H9 (cell line): ENCODE results near the gene ZNF121. TPM values are rescaled to one million over a fixed set of nuclear protein-coding genes. Genes with fewer than 3 reads are reported as not detected.

Experiments used
- DNase-seq: peaks from one replicate; pipeline ENCODE4 v3.0.0-alpha.2; 2017
- H2AFZ ChIP-seq: one replicate; pipeline ENCODE4 v1.6.1; 2013; ENCODE audit warnings: mild to moderate bottlenecking, low read length, control low read depth, moderate library complexity
- H2AK5ac ChIP-seq: 2 replicates; pipeline ENCODE4 v1.6.1; 2013; ENCODE audit warnings: low read length, control low read depth, mixed read lengths; ENCODE audit not compliant: insufficient read length
- H2BK120ac ChIP-seq: one replicate; pipeline ENCODE4 v1.6.1; 2013; ENCODE audit warnings: low read depth, mild to moderate bottlenecking, low read length, control low read depth, inconsistent platforms; ENCODE audit not compliant: poor library complexity, severe bottlenecking
- H2BK12ac ChIP-seq: 2 replicates; pipeline ENCODE4 v1.6.1; 2013; ENCODE audit warnings: low read length, control low read depth, mixed read lengths, low read depth; ENCODE audit not compliant: insufficient read length
- H2BK15ac ChIP-seq: 2 replicates; pipeline ENCODE4 v1.6.1; 2013; ENCODE audit warnings: low read depth, low read length, control low read depth
- H2BK20ac ChIP-seq: one replicate; pipeline ENCODE4 v1.6.1; 2013; ENCODE audit warnings: low read depth, mild to moderate bottlenecking, low read length, control low read depth, inconsistent platforms; ENCODE audit not compliant: poor library complexity, severe bottlenecking
- H2BK5ac ChIP-seq: 2 replicates; pipeline ENCODE4 v1.6.1; 2013; ENCODE audit warnings: low read length, control low read depth, mixed read lengths; ENCODE audit not compliant: insufficient read length
- H3K14ac ChIP-seq: 2 replicates; pipeline ENCODE4 v1.6.1; 2013; ENCODE audit warnings: low read length, control low read depth; ENCODE audit not compliant: insufficient read depth
- H3K18ac ChIP-seq: 2 replicates; pipeline ENCODE4 v1.6.1; 2013; ENCODE audit warnings: low read depth, mild to moderate bottlenecking, mixed read lengths, low read length, control low read depth; ENCODE audit not compliant: insufficient read length
- H3K23ac ChIP-seq: 2 replicates; pipeline ENCODE4 v1.6.1; 2013; ENCODE audit warnings: low read length, control low read depth, mixed read lengths, low read depth; ENCODE audit not compliant: insufficient read length
- H3K23me2 ChIP-seq: 2 replicates; pipeline ENCODE4 v1.6.1; 2013; ENCODE audit warnings: low read depth, mild to moderate bottlenecking, mixed read lengths, low read length, control low read depth; ENCODE audit not compliant: insufficient read length, poor library complexity, severe bottlenecking
- H3K27ac ChIP-seq: 2 replicates; pipeline ENCODE4 v1.5.1; 2013; ENCODE audit warnings: low read length, control low read depth, mixed read lengths, low read depth; ENCODE audit not compliant: insufficient read length
- H3K27me3 ChIP-seq: 2 replicates; pipeline ENCODE4 v1.6.1; 2013; ENCODE audit warnings: low read length, control low read depth, inconsistent platforms; ENCODE audit not compliant: insufficient read depth
- H3K4ac ChIP-seq: 2 replicates; pipeline ENCODE4 v1.6.1; 2013; ENCODE audit warnings: low read depth, mild to moderate bottlenecking, control low read depth, inconsistent platforms, low read length, moderate library complexity
- H3K4me1 ChIP-seq: 2 replicates; pipeline ENCODE4 v1.6.1; 2013; ENCODE audit warnings: low read length, control low read depth, inconsistent platforms; ENCODE audit not compliant: insufficient read depth
- H3K4me2 ChIP-seq: 2 replicates; pipeline ENCODE4 v1.6.1; 2013; ENCODE audit warnings: low read length, control low read depth, mixed read lengths; ENCODE audit not compliant: insufficient read length, insufficient read depth
- H3K56ac ChIP-seq: 2 replicates; pipeline ENCODE4 v1.6.1; 2013; ENCODE audit warnings: low read depth, mild to moderate bottlenecking, mixed read lengths, low read length, control low read depth; ENCODE audit not compliant: insufficient read length
- H3K79me1 ChIP-seq: 2 replicates; pipeline ENCODE4 v1.6.1; 2013; ENCODE audit warnings: low read depth, mild to moderate bottlenecking, moderate library complexity, low read length, control low read depth, inconsistent platforms; ENCODE audit not compliant: insufficient read depth, poor library complexity, severe bottlenecking
- H3K79me2 ChIP-seq: 2 replicates; pipeline ENCODE4 v1.6.1; 2013; ENCODE audit warnings: low read length, control low read depth, inconsistent platforms; ENCODE audit not compliant: insufficient read depth
- H3K9ac ChIP-seq: 2 replicates; pipeline ENCODE4 v1.6.1; 2013; ENCODE audit warnings: low read length, control low read depth, mixed read lengths; ENCODE audit not compliant: insufficient read length; ENCODE audit errors: extremely low read depth
- H3K9me3 ChIP-seq: one replicate; pipeline ENCODE4 v1.6.1; 2013; ENCODE audit warnings: low read depth, low read length, inconsistent platforms; ENCODE audit not compliant: control insufficient read depth
- H3T11ph ChIP-seq: one replicate; pipeline ENCODE4 v1.6.1; 2013; ENCODE audit warnings: mild to moderate bottlenecking, low read length, control low read depth, inconsistent platforms
- H4K20me1 ChIP-seq: one replicate; pipeline ENCODE4 v1.6.1; 2013; ENCODE audit not compliant: control insufficient read depth, insufficient read length, insufficient read depth
- H4K5ac ChIP-seq: 2 replicates; pipeline ENCODE4 v1.6.1; 2013; ENCODE audit warnings: low read depth, mild to moderate bottlenecking, mixed read lengths, low read length, control low read depth; ENCODE audit not compliant: insufficient read length
- H4K8ac ChIP-seq: replicated peaks from 2 replicates; pipeline ENCODE4 v1.6.1; 2013; ENCODE audit warnings: low read length, control low read depth, mixed read lengths, low read depth; ENCODE audit not compliant: insufficient read length
- H4K91ac ChIP-seq: 2 replicates; pipeline ENCODE4 v1.6.1; 2013; ENCODE audit warnings: low read depth, mild to moderate bottlenecking, moderate library complexity, mixed read lengths, low read length, control low read depth; ENCODE audit not compliant: insufficient read length
- H3K27ac Mint-ChIP-seq, 3 experiments: 2 replicates in 2 of 3; 3 replicates in 1 of 3; pipeline ENCODE4 v1.8.0; 2020 to 2021; ENCODE audit warnings: mixed read lengths in 3 of 3, mild to moderate bottlenecking in 1 of 3, moderate library complexity in 1 of 3
- H3K27me3 Mint-ChIP-seq: 2 replicates; pipeline ENCODE4 v1.8.0; 2021; ENCODE audit warnings: low read depth, mild to moderate bottlenecking, moderate library complexity, mixed read lengths
- H3K36me3 Mint-ChIP-seq, 3 experiments: 2 replicates in 2 of 3; 3 replicates in 1 of 3; pipeline ENCODE4 v1.8.0; 2020 to 2021; ENCODE audit warnings: low read depth in 3 of 3, mixed read lengths in 3 of 3; ENCODE audit not compliant: insufficient read depth in 1 of 3
- H3K4me1 Mint-ChIP-seq, 2 experiments: 2 replicates each; pipeline ENCODE4 v1.8.0; 2020; ENCODE audit warnings: mixed read lengths in 2 of 2
- H3K4me3 Mint-ChIP-seq, 2 experiments: 2 replicates in 1 of 2; 3 replicates in 1 of 2; pipeline ENCODE4 v1.8.0; 2020 to 2021; ENCODE audit warnings: mild to moderate bottlenecking in 2 of 2, mixed read lengths in 2 of 2, moderate library complexity in 1 of 2
- H3K9me3 Mint-ChIP-seq, 2 experiments: 2 replicates in 1 of 2; 3 replicates in 1 of 2; pipeline ENCODE4 v1.8.0; 2020; ENCODE audit warnings: mild to moderate bottlenecking in 2 of 2, mixed read lengths in 2 of 2, moderate library complexity in 1 of 2
- WGBS: extraction: QIAGEN DNeasy Blood & Tissue Kit; methylation state at CpG from one replicate; pipeline ENCODE4 v1.1.7; 2013; ENCODE audit warnings: missing lambda C conversion rate, low lambda C conversion rate, mixed read lengths; ENCODE audit not compliant: insufficient read length; ENCODE audit errors: extremely low coverage; 5-methylcytosine and 5-hydroxymethylcytosine counted together
- total RNA-seq: library from RNA; stranded (reverse); gene quantifications from 2 replicates; pipeline ENCODE4 v1.2.1, GENCODE V29; 2021
- TF ChIP-seq, protein P1 (sequence below): fragments of 200-600 bp; sonication (generic); conservative IDR thresholded peaks from 3 replicates; pipeline ENCODE4 v1.8.0; 2021; ENCODE audit warnings: antibody characterized with exemption, mild to moderate bottlenecking

Gene ZNF121
- total RNA-seq, 1 experiment from 2014 or later = 171 TPM

DNA sequence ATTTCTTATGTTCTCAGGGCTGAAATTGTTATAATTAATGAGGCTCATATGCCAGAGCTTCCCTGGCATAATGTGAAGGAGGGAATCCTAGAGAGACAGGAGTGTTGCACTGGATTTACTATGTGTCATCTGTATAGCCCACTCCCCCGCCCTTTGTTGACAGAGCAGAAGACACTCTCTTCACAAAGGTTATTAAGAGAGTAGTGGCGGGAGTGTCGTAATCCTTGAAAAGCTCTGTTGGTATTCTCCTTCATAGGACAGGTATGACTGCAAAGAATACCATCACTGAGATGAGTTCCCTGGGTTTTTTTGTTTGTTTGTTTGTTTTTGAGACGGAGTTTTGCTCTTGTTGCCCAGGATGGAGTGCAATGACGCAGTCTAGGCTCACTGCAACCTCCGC, 14.0 kb downstream of the ZNF121 start:
- Histone ChIP-seq H3K79me1 (no peaks in the 10 kb centered on the region), H3K4me1 (no peaks in the 10 kb centered on the region), H4K5ac (no peak overlapping the region), H3K23ac (no peak overlapping the region), H4K8ac (no peak overlapping the region), H3K14ac (no peak overlapping the region), H3K4me2 (no peak overlapping the region), H2BK12ac (no peak overlapping the region), H2BK5ac (no peak overlapping the region), H3K9ac (no peak overlapping the region), H2AK5ac (no peak overlapping the region), H2BK120ac (no peak overlapping the region), H2BK15ac (no peak overlapping the region), H2BK20ac (no peak overlapping the region), H3K27me3 (no peaks in the 10 kb centered on the region), H4K91ac (no peak overlapping the region), H3K79me2 (peaks cover 61% of the 10 kb centered on the region), H3K9me3 (peaks cover 57% of the 10 kb centered on the region), H2AFZ (no peak overlapping the region), H3T11ph (no peak overlapping the region), H4K20me1 (no peaks in the 10 kb centered on the region), H3K18ac (no peak overlapping the region), H3K56ac (no peak overlapping the region), H3K4ac (no peak overlapping the region), H3K23me2 (no peaks in the 10 kb centered on the region), H3K27ac (no peak overlapping the region)
- no peak for DNase-seq
- H3K27ac Mint-ChIP-seq = no peak overlapping the region
- H3K9me3 Mint-ChIP-seq = peaks cover 90 to 99% of the 10 kb centered on the region in 2 experiments
- TF ChIP-seq, protein P1, sequence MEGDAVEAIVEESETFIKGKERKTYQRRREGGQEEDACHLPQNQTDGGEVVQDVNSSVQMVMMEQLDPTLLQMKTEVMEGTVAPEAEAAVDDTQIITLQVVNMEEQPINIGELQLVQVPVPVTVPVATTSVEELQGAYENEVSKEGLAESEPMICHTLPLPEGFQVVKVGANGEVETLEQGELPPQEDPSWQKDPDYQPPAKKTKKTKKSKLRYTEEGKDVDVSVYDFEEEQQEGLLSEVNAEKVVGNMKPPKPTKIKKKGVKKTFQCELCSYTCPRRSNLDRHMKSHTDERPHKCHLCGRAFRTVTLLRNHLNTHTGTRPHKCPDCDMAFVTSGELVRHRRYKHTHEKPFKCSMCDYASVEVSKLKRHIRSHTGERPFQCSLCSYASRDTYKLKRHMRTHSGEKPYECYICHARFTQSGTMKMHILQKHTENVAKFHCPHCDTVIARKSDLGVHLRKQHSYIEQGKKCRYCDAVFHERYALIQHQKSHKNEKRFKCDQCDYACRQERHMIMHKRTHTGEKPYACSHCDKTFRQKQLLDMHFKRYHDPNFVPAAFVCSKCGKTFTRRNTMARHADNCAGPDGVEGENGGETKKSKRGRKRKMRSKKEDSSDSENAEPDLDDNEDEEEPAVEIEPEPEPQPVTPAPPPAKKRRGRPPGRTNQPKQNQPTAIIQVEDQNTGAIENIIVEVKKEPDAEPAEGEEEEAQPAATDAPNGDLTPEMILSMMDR = no peak
- H3K36me3 Mint-ChIP-seq = peaks cover 95 to 100% (median 97%) of the 10 kb centered on the region in 3 experiments
- no CpG with 5 or more reads among the region's 6 CpGs for WGBS
- peaks cover 12 to 17% of the 10 kb centered on the region in 2 experiments for H3K4me1 Mint-ChIP-seq
- no peak overlapping the region for H3K4me3 Mint-ChIP-seq
- peaks cover 3% of the 10 kb centered on the region for H3K27me3 Mint-ChIP-seq
